HCT116 (cell line): Measurements from ENCODE around the gene BLID.

ENCODE experiments used
- CTCF ChIP-seq, 3 experiments: fragments of 200-600 bp in 1 of 3; sonication (generic) in 1 of 3; IDR thresholded peaks in 2 of 3; conservative IDR thresholded peaks in 1 of 3; 2 replicates each; pipeline ENCODE4 v1.5.1; 2012 to 2017; ENCODE audit warnings: low read depth in 2 of 3, low read length in 2 of 3, antibody characterized with exemption in 1 of 3, borderline replicate concordance in 1 of 3, control low read depth in 1 of 3, mild to moderate bottlenecking in 1 of 3, mixed read lengths in 1 of 3, mixed run types in 1 of 3, moderate library complexity in 1 of 3; ENCODE audit not compliant: insufficient read depth in 1 of 3
- EZH2 ChIP-seq: fragments of 200-600 bp; sonication (generic); IDR thresholded peaks from 2 replicates; pipeline ENCODE4 v1.6.1; 2017; ENCODE audit warnings: antibody characterized with exemption, mixed run types
- ZBTB33 ChIP-seq: IDR thresholded peaks from 2 replicates; pipeline ENCODE4 v1.6.1; 2011; ENCODE audit warnings: mild to moderate bottlenecking, low read length, moderate library complexity; ENCODE audit not compliant: insufficient replicate concordance; ENCODE audit errors: extremely low read depth
- TF ChIP-seq, protein P1 (sequence below): IDR thresholded peaks from 2 replicates; pipeline ENCODE4 v1.6.1; 2012

GRCh38 chr11:122145715-122146274 lies 29.8 kb upstream of the BLID start:
- TF ChIP-seq CTCF (IDR thresholded peaks at IDR 0.05 in 2 of 3, conservative IDR thresholded peaks at IDR 0.05 in 1 of 3; ENCODE audit: borderline replicate concordance in 1 of 3, insufficient read depth in 1 of 3, low read depth in 2 of 3, low read length in 2 of 3) (no peak), ZBTB33 (no peak), EZH2 (no peak)
- TF ChIP-seq, protein P1, sequence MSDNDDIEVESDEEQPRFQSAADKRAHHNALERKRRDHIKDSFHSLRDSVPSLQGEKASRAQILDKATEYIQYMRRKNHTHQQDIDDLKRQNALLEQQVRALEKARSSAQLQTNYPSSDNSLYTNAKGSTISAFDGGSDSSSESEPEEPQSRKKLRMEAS, result 0 out of 2 replicates have a peak, but pooled peaks have one; percentile 16
